ENCODE data around the gene COL4A3.
"Not testable (repeated sequence)": the region's sequence is repeated elsewhere in the genome, so short reads cannot be mapped to it uniquely, and the experiment has no call there.

The COL4A3 gene

GRCh38 chr2:227219312-227220105, 55.1 kb downstream of the COL4A3 start:
- no peak for DNase-seq

DNA sequence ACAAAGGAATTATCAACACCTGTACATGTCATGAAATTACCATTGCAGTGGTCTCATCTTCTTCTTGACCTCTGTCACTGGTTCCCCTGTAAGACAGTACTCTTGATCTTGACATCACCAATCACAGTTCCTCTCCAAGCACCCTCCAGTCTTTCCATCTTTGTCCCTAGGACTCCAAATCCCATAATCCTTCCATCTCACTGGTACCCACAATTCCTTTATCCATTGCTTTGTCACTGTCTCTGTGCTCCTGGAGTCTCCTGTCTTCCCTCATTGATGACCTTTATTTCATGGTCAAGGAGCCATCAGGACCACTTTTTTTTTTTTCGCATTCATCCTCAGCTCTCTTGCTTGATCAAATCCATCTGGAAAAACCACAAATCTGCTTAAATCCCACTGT, 56.7 kb downstream of the COL4A3 start:
- DNase-seq: no peak

DNA sequence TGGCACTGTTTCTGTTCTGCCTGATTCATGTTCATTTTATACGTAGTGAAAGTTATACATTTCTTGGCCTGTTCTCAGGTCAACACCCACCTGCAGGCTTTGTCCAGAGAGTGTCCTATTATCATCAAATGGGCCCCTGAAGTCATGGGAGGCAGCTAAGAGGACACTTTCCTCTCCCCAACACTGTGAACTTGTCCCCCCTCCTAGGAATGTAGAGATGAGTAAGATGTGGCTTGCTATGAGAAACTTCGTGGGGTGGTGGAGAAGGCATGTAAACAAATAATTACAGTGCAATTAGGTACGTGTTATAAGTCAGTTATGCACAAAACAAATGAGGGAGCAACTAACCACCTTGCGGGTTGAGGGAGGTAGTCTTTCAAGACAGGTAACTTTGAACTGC, 57.9 kb downstream of the COL4A3 start:
- no peak for DNase-seq

GRCh38 chr2:227225641-227226040, 61.2 kb downstream of the COL4A3 start:
- DNase-seq: not testable (repeated sequence)

DNA sequence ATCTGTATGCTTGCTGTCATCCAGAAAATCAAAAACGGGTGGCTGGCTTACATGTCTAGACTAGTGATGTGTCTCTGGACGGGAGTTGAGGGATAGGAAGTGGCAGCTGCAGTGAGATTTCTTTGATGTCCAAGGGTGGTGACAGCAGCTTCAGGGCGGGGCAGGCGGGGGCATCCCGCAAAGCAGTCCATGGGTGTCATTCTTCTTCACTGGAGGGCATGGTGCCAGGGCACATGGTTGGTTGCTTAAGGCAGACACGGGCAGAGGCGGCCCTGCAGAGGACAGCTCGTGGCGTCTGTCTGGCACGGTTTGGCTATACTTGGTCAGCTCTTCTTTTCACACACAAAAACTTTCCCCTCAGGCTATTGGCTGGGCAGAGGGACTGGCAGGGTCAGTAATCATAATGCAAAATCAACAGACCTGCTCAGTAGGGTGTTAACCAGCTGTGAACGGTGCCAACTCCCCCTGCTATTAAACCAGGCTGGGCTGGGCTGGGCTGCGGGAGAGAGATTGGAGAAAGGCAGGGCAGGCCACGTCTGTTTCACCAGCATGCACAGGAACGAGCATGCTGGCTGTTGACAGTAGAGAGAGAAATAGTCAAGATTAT, 63.7 kb downstream of the COL4A3 start:
- DNase-seq: no peak

DNA sequence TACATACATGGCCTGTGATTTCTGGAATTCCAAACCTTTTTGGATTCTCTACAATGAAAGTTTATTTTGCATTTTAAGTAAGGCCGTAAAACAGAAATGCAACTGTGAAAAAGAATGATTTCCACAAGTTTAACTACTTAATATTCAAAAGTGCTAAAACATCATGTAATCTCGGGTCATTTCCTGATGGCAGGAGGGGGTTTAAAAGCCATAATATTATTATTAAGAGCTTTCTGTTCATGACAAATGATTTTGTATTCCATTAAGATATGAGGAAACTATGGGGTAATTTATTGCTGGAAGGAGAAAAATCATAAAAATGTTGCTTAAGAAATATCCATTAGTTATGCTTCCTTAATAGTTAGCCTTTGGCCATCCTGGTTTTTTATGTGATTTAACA, 65.7 kb downstream of the COL4A3 start:
- DNase-seq: no peak

DNA sequence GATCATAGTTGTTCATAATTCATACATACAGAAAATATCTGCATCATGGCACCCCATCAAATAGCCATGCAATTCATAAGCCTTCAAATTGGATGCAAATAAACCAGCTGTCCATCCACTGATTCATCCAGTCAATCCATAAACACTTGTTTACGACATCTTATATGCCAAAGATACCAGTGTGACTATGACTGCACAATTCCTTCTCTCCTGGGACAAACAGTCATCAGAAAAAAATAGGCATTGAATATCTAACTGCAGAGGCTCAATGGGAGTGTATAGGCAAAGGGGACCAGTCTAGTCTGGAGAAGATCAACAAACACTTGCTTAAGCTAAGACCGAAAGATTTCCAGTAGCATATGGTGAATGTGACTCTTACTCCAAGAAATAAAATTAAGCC, 70.0 kb downstream of the COL4A3 start:
- DNase-seq: no peak

DNA sequence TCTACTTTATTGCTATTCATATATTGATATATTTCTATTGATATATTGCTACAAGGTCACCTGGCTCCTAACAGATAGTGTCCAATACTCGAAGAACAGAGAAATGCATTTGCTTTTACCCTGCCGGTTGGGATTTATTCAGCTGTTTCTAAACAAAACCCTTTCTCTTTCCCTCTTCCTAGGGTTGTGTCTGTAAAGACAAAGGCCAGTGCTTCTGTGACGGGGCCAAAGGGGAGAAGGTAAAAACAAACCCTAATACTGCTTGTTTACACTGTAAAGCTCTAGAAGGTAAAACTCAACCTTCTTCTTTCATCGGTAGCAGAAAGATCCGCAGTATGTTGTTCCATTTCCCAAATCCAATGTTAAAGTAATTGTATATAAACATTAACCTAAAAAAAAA, 73.4 kb downstream of the COL4A3 start:
- no peak for DNase-seq

DNA sequence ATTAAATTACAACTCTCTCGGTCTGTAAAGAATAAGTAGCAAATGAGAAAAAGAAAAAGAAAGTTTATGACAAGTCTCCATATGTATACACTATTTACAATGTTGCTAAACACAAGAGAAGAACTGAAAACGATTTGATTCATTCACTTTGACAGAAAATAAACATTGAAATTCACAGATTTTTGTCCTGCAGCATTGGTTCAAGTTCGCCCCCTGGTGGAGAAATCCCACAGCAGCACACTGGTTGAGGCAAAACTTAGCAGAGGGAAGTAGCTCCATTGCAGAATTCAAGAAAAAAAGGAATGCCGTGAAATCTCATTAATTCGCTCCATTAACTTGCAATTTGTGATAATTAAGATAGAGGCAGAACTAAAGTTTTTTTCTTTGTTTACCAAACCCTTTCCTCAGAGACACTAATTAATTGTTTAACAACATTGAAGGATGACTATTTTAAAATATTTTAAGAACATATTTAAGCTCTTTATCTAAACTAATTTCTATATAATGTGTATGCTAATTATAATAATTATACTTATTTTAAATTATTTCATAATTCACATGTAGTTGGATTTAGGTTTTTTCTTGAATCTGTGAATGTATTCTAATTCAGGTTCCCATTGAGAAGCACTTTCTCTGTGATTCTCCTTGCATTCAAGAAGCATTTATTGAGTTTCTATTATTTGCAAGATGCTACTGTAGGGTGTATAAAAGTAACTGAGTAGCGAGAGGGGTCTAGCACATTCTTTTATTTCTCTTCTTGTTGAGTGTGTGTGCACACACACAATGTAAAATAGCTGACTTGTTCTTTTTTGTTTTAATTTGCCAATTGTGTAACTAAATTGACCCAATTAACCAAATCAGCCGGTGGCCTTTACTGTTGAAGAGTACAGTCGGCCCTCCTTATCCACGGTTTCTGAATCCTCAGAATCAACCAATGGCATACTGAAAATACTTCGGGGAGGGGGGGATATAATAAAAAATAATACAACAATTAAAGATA, 74.1 kb downstream of the COL4A3 start:
- DNase-seq: no peak

DNA sequence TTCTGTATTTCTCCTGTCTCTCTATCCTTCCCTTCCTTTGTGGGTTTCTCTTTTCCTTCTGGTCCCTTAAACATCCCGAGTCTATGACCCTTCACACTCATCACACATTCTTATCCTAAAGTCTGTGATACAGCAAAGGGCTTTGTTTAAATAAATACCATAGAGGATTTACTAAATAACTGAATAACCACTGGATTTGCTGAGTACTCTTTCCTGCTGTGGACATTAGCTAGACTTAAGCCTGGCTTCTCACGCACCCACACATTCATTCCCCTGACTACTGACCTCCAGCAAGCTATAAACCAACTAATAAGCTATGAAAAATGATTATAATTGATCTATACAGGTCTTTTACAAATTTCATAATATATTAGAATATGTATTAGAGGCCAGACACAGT, 76.6 kb downstream of the COL4A3 start:
- DNase-seq: no peak

- DNase-seq: no peak
These were observed 84.5 kb downstream of the COL4A3 start for GRCh38 chr2:227248876-227249275.

- DNase-seq: no peak
These were observed 88.4 kb downstream of the COL4A3 start for GRCh38 chr2:227252831-227253230.

GRCh38 chr2:227256605-227257004, 92.2 kb downstream of the COL4A3 start:
- DNase-seq: no peak

DNA sequence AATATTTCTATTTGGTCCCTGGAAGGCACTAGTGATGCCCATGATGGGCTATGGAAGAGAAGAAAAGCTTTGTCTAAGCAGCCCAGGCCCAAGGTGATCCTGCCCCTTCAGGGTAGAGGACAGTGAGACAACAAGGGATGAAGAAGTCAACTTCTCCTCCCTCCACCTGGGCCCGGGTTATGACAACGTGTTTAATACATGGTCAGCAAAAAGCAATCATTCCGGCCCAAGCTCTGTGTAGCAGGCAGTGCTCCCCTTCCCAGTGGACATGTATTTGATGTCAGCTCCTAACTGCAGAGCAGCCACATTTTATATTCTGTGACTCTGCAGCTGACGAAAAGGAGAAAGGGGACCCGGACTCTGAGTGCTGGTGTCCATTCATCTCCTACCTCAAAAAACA, 93.4 kb downstream of the COL4A3 start:
- DNase-seq: no peak

GRCh38 chr2:227260041-227260440, 95.6 kb downstream of the COL4A3 start:
- no peak for DNase-seq

GRCh38 chr2:227267410-227268115, 103.1 kb downstream of the COL4A3 start:
- DNase-seq: no peak

DNA sequence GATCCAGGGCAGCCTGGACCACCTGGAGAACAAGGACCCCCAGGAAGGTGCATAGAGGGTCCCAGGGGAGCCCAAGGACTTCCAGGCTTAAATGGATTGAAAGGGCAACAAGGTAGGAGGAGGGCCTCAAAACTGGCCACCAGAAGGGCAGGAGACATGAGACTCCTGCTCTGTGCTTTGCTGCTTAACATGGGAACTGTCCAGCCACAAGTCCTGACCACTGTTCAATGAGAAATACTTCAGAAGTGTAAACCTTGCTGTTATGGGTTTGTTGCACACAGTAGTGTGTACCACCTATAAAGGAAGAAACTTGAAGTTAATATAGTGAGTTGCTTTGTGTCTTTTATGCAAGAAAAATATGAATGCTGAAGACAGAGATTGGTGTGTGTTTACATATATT, 116.5 kb downstream of the COL4A3 start:
- DNase-seq: no peak

- no peak for DNase-seq
These were observed 121.4 kb downstream of the COL4A3 start for GRCh38 chr2:227285741-227286236.

DNA sequence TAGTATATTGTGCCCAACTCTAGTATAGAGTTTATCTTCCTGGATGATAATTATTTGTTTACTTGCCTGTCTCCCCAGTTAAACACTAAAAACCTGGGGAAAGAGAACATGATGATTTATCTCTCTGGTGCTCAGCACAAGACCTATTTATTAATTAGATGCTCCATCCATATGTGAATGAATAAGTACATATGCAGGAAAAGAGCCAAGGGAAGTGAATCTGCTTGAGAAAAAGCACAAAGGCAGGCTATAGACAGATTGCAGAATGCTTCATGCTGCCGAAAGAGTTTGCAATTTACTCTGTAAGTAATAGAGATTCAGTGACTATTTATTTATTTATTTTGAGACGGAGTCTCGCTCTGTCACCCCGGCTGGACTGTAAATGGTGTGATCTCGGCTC, 123.3 kb downstream of the COL4A3 start:
- no peak for DNase-seq

DNA sequence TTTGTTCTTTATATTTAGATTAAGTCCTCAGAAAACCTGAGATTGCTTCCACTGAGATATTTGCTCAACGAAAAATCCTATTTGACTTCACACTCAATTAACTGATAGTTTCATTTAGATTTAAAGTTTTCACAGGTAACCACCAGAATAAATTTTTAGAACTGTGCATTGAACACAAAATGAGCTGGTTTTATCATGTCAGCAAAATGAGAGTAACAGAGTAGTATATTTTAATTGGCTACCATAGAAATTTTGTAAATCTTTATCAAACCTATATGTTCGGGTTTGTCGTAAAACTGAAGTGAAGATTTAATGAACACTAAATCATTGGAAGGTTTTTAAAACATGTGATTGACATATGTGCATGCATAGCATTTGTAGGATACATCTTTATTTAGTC, 127.9 kb downstream of the COL4A3 start:
- no peak for DNase-seq

- no peak for DNase-seq
These were observed 129.1 kb downstream of the COL4A3 start for GRCh38 chr2:227293531-227293930.

DNA sequence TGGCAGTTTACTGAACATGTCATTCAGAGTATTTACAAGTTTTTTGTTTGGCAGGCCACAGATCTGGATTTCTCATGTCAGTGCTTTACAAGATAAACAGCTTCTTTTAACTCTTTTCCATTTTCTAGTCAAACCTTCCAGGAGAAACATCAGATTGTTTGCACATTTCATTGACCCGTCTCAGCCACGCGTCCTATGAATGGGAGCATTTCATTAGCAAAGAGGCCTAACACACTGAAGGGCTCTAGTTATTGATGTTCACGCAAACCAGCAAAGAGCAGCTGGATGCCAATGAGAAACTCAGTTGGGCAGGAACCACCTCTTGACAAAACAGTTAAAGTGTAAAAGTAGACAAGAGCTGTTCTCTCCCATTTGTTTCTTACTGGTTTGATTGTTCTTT, 131.4 kb downstream of the COL4A3 start:
- no peak for DNase-seq
